ENCODE measurements around the gene ROBO1.

DNA sequence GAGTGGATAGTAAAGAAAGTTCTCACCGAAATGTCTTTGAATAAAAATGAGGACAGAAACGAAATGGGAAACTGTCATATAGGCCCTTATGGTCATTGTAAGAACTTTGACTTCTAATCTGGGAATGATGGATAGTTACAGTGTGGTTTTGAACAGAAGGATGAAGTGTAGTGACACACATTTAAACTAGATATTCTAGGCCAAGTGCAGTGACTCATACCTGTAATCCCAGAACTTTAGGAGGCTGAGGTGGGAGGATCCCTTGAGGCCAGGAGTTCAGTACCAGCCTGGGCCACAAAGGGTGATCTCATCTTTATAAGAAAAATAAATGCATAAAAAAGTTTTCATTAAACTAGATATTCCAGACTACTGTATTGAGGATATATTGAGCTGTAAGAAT is 452.8 kb downstream of the ROBO1 start:
- TF ChIP-seq, protein P1, sequence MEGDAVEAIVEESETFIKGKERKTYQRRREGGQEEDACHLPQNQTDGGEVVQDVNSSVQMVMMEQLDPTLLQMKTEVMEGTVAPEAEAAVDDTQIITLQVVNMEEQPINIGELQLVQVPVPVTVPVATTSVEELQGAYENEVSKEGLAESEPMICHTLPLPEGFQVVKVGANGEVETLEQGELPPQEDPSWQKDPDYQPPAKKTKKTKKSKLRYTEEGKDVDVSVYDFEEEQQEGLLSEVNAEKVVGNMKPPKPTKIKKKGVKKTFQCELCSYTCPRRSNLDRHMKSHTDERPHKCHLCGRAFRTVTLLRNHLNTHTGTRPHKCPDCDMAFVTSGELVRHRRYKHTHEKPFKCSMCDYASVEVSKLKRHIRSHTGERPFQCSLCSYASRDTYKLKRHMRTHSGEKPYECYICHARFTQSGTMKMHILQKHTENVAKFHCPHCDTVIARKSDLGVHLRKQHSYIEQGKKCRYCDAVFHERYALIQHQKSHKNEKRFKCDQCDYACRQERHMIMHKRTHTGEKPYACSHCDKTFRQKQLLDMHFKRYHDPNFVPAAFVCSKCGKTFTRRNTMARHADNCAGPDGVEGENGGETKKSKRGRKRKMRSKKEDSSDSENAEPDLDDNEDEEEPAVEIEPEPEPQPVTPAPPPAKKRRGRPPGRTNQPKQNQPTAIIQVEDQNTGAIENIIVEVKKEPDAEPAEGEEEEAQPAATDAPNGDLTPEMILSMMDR (IDR thresholded peaks at IDR 0.05; ENCODE audit: low read length) = no peak
- no peak for TF ChIP-seq EZH2phosphoT487 (IDR thresholded peaks at IDR 0.05; ENCODE audit: low read length)

All from MM.1S (cell line).